SK-N-SH (cell line): ENCODE data around the gene DSTN. TPM values are rescaled to one million over a fixed set of nuclear protein-coding genes. Genes with fewer than 3 reads are reported as not detected.
A peak's percentile ranks its signal among the peaks of the same experiment; 100 is the strongest.

ENCODE experiments used
- CTCF ChIA-PET: fragments of 300-600, 350-600 bp; formaldehyde crosslinking; extraction: SDS; loops from one replicate; lab custom pipeline; 2021; lab: Yijun Ruan, JAX
- POLR2A ChIA-PET: fragments of 350-600 bp; sonication (Branson Sonifier 250); formaldehyde crosslinking; extraction: SDS; loops from one replicate; lab custom pipeline; 2020; ENCODE audit warnings: antibody characterized with exemption, inconsistent platforms; lab: Yijun Ruan, JAX
- DNase-seq: peaks from one replicate; pipeline ENCODE4 v3.0.0; 2012
- H2AFZ ChIP-seq: fragments of 200-600 bp; sonication (generic); 2 replicates; pipeline ENCODE4 v1.8.1; 2016; ENCODE audit warnings: antibody characterized with exemption, mild to moderate bottlenecking, low read depth
- H3F3A ChIP-seq: fragments of 200-600 bp; sonication (generic); replicated peaks from 2 replicates; pipeline ENCODE3; 2016; ENCODE audit warnings: antibody characterized with exemption, mild to moderate bottlenecking; ENCODE audit not compliant: insufficient read depth
- H3K27ac ChIP-seq, 2 experiments: fragments of 200-500 bp in 1 of 2; fragments of 200-600 bp in 1 of 2; sonication (Bioruptor generic) in 1 of 2; sonication (generic), shearing (Covaris generic) in 1 of 2; 2 replicates each; pipeline versions ENCODE4 v1.5.1 to v1.6.1; 2014 to 2016; ENCODE audit warnings: low read depth in 2 of 2, inconsistent platforms in 1 of 2, low read length in 1 of 2, mild to moderate bottlenecking in 1 of 2, mixed read lengths in 1 of 2
- H3K27me3 ChIP-seq: fragments of 200-600 bp; sonication (generic), shearing (Covaris generic); 2 replicates; pipeline ENCODE4 v1.6.1; 2016; ENCODE audit warnings: mixed run types; ENCODE audit not compliant: insufficient read depth
- H3K36me3 ChIP-seq, 2 experiments: fragments of 200-500 bp in 1 of 2; fragments of 200-600 bp in 1 of 2; sonication (Bioruptor generic) in 1 of 2; sonication (generic) in 1 of 2; replicated peaks in 1 of 2; 2 replicates each; pipeline versions ENCODE3 to v1.5.1; 2014 to 2016; ENCODE audit warnings: low read length in 1 of 2, mild to moderate bottlenecking in 1 of 2; ENCODE audit not compliant: insufficient read depth in 2 of 2, control insufficient read depth in 1 of 2
- H3K4me1 ChIP-seq, 2 experiments: fragments of 200-500 bp in 1 of 2; fragments of 200-600 bp in 1 of 2; sonication (Bioruptor generic) in 1 of 2; sonication (generic), shearing (Covaris generic) in 1 of 2; 2 replicates each; pipeline versions ENCODE4 v1.5.1 to v1.6.1; 2014 to 2016; ENCODE audit warnings: low read depth in 1 of 2, low read length in 1 of 2, mixed run types in 1 of 2; ENCODE audit not compliant: insufficient read depth in 2 of 2, control insufficient read depth in 1 of 2
- H3K4me2 ChIP-seq: fragments of 200-600 bp; sonication (generic), shearing (Covaris generic); 2 replicates; pipeline ENCODE4 v1.6.1; 2017; ENCODE audit warnings: mixed run types
- H3K4me3 ChIP-seq, 2 experiments: fragments of 200-500 bp in 1 of 2; fragments of 200-600 bp in 1 of 2; sonication (Bioruptor generic) in 1 of 2; sonication (generic), shearing (Covaris generic) in 1 of 2; 2 replicates each; pipeline versions ENCODE4 v1.5.1 to v1.8.1; 2014 to 2016; ENCODE audit warnings: low read depth in 2 of 2, inconsistent platforms in 1 of 2, low read length in 1 of 2, mild to moderate bottlenecking in 1 of 2, mixed read lengths in 1 of 2, moderate library complexity in 1 of 2
- H3K79me2 ChIP-seq: fragments of 200-600 bp; sonication (generic); 2 replicates; pipeline ENCODE4 v1.8.1; 2017; ENCODE audit warnings: mild to moderate bottlenecking; ENCODE audit not compliant: insufficient read depth
- H3K9ac ChIP-seq: fragments of 200-600 bp; sonication (generic); 2 replicates; pipeline ENCODE4 v1.6.1; 2017; ENCODE audit warnings: mixed run types
- H3K9me2 ChIP-seq: fragments of 200-600 bp; sonication (generic); 2 replicates; pipeline ENCODE4 v1.6.1; 2017; ENCODE audit warnings: mixed run types
- H3K9me3 ChIP-seq: fragments of 200-600 bp; sonication (generic); 2 replicates; pipeline ENCODE4 v1.6.1; 2017; ENCODE audit warnings: mixed run types, mild to moderate bottlenecking, moderate library complexity
- H4K20me1 ChIP-seq: fragments of 200-600 bp; sonication (generic); 2 replicates; pipeline ENCODE4 v1.6.1; 2017; ENCODE audit warnings: mild to moderate bottlenecking, mixed run types; ENCODE audit not compliant: insufficient read depth
- ELF1 ChIP-seq: IDR thresholded peaks from 2 replicates; pipeline ENCODE4 v1.4.0; 2012
- EZH2phosphoT487 ChIP-seq: fragments of 200-600 bp; sonication (generic); IDR thresholded peaks from 2 replicates; pipeline ENCODE4 v1.6.1; 2017; ENCODE audit warnings: low read depth, mixed run types, mild to moderate bottlenecking, antibody characterized with exemption, moderate library complexity, borderline replicate concordance
- FOSL2 ChIP-seq: IDR thresholded peaks from 2 replicates; pipeline ENCODE4 v1.4.0; 2012; ENCODE audit warnings: low read depth, mild to moderate bottlenecking, moderate library complexity, borderline replicate concordance
- FOXJ3 ChIP-seq: sonication (generic); formaldehyde crosslinking; IDR thresholded peaks from 2 replicates; pipeline ENCODE4 v1.5.1; 2020; ENCODE audit warnings: mild to moderate bottlenecking, missing genetic modification reagents
- IRF3 ChIP-seq: fragments of 150-350 bp; IDR thresholded peaks from 2 replicates; pipeline ENCODE4 v1.6.1; 2016; ENCODE audit warnings: mild to moderate bottlenecking, low read depth, low read length
- MXI1 ChIP-seq: IDR thresholded peaks from 2 replicates; pipeline ENCODE4 v1.6.1; 2012; ENCODE audit warnings: mild to moderate bottlenecking, low read depth, low read length, improper control_type of control experiment
- NRF1 ChIP-seq: IDR thresholded peaks from 2 replicates; pipeline ENCODE4 v1.6.1; 2012; ENCODE audit warnings: low read depth, mild to moderate bottlenecking, low read length
- PBX3 ChIP-seq: IDR thresholded peaks from 2 replicates; pipeline ENCODE4; 2012
- RAD21 ChIP-seq: IDR thresholded peaks from 2 replicates; pipeline ENCODE4 v1.6.1; 2012; ENCODE audit warnings: mild to moderate bottlenecking, low read length
- RCOR1 ChIP-seq: fragments of 150-350 bp; IDR thresholded peaks from 2 replicates; pipeline ENCODE4 v1.6.1; 2017; ENCODE audit warnings: antibody characterized with exemption, low read length
- RXRA ChIP-seq: IDR thresholded peaks from 2 replicates; pipeline ENCODE4 v1.4.0; 2012; ENCODE audit warnings: low read depth, mild to moderate bottlenecking, borderline replicate concordance
- SMC3 ChIP-seq: IDR thresholded peaks from 2 replicates; pipeline ENCODE4 v1.6.1; 2012; ENCODE audit warnings: low read depth, low read length, improper control_type of control experiment
- TAF1 ChIP-seq: IDR thresholded peaks from 2 replicates; pipeline ENCODE4 v1.6.1; 2012; ENCODE audit warnings: low read depth, mild to moderate bottlenecking, low read length, moderate library complexity, borderline replicate concordance
- YY1 ChIP-seq: IDR thresholded peaks from 2 replicates; pipeline ENCODE4 v1.4.0; 2012; ENCODE audit warnings: low read depth, mild to moderate bottlenecking
- WGBS: methylation state at CpG from one replicate; pipeline ENCODE4 v1.1.6; 2017; ENCODE audit warnings: low lambda C conversion rate; 5-methylcytosine and 5-hydroxymethylcytosine counted together
- polyA plus RNA-seq, 3 experiments: library from polyadenylated mRNA; depleted of rRNA; stranded (reverse); fragments of >200 nt; gene quantifications; 2 replicates each; pipeline ENCODE4 v1.2.3, GENCODE V29; 2012
- TF ChIP-seq, protein P1 (sequence below): IDR thresholded peaks from 2 replicates; pipeline ENCODE4 v1.4.0; 2012; ENCODE audit warnings: low read depth

DSTN gene
- polyA plus RNA-seq, 1 of the 3 experiments (the other 2 are of a cell fraction), result 167 TPM

DNA sequence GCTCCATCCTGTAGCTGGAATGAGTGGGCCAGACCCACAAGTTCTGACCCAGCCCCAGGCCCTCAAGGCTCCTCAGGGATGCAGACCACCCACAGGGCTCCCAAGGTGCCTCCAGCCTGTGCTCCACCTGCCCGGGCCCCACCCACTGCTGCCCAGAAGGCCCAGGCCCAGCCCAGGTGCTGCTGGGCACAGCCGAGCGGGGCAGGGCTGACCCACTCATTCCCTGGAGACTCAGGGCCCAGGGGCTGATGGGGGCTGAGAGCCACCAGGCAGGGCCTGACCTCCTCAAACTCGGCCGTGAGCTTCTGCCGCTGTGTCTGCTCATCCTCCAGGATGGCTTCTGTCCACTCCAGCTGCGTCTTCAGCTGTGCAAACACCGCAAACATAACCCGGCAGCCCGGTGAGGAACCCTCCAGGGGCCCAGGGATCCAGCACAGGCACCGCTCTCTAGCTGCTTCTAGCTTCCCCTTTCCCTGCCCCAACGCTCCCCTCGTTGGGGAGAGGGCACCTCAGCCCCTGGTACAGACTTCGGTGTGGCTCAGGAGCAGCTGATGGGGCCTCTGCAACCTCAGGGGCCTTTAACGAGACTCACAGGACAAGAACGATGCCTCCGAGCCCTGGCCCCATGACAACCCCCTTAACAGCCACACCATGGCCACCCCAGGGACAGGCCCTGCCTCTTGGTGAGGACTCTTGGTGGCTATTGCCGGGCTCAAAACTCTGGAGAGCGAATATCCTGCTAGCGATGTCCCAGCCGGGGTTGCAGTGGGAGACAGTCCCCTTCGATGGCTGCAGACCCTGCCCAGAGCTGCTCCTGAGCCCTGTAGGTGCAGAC, 46.0 kb downstream of the DSTN start:
- no peaks in the 10 kb centered on the region for H3K27me3 ChIP-seq
- H4K20me1 ChIP-seq, result peaks cover 6% of the 10 kb centered on the region; the same call in 1 of the 2 replicates
- no peaks in the 10 kb centered on the region for H3K9me2 ChIP-seq
- H3K27ac ChIP-seq, result no peak overlapping the region
- H3K9me3 ChIP-seq, result no peaks in the 10 kb centered on the region
- peaks cover 0 to 44% of the 10 kb centered on the region in 2 experiments for H3K36me3 ChIP-seq
- no peak overlapping the region for H3K4me3 ChIP-seq
- DNase-seq, result peak; percentile 9
- ChIA-PET POLR2A (no interaction called here), CTCF (interaction anchor here (1.0 to 8.7 kb wide), 11 partner anchors 8 to 322 kb away, joined by 3 to 96 read pairs (median 11); partner anchors contain the start of gene BFSP1)
- WGBS, result 74% methylated on average over 11 of the region's 22 CpGs
- TF ChIP-seq FOXJ3 (CRISPR knock-in tag) (no peak), RAD21 (no peak), YY1 (no peak), SMC3 (no peak), IRF3 (no peak), TAF1 (no peak), RCOR1 (no peak), FOSL2 (no peak), NRF1 (no peak), ELF1 (no peak), MXI1 (no peak), EZH2phosphoT487 (no peak), RXRA (no peak), PBX3 (no peak)
- TF ChIP-seq, protein P1, sequence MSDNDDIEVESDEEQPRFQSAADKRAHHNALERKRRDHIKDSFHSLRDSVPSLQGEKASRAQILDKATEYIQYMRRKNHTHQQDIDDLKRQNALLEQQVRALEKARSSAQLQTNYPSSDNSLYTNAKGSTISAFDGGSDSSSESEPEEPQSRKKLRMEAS, result no peak
- peaks cover 4% of the 10 kb centered on the region for H3F3A ChIP-seq
- no peaks in the 10 kb centered on the region for H3K79me2 ChIP-seq
- H3K4me2 ChIP-seq, result no peak overlapping the region
- no peaks in the 10 kb centered on the region for H3K4me1 ChIP-seq
- no peak overlapping the region for H3K9ac ChIP-seq
- no peak overlapping the region for H2AFZ ChIP-seq
